GM10266 (cell line): ENCODE results near the gene ARHGAP10.

Experiments used
- DNase-seq: peaks from one replicate; pipeline ENCODE4 v3.0.0; 2012; ENCODE audit errors: extremely low spot score
- TF ChIP-seq, protein P1 (sequence below): IDR thresholded peaks from 2 replicates; pipeline ENCODE4 v1.5.1; 2012; ENCODE audit warnings: mild to moderate bottlenecking, low read depth; ENCODE audit not compliant: control insufficient read depth, insufficient read depth; ENCODE audit errors: missing control alignments

ARHGAP10 gene

DNA sequence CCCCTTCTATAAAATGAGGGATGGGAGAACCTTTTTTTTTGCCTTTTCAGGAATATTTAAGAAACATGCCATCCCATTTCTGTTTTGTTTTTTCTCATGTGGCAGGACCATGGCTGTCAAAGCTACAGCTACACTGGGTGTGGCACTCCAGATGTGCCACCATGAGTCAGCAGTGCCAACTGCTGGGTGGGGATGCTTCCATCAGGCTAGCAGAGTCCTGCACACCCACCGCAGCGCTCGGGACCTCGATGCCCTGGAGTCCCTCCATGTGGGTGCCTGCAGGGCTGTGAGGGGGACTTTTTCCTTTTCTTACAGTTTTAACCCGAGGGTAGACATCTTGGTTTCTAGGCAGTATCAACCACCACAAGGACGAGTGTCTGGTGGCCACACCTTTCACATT is 357.7 kb downstream of the ARHGAP10 start:
- DNase-seq: no peak
- TF ChIP-seq, protein P1, sequence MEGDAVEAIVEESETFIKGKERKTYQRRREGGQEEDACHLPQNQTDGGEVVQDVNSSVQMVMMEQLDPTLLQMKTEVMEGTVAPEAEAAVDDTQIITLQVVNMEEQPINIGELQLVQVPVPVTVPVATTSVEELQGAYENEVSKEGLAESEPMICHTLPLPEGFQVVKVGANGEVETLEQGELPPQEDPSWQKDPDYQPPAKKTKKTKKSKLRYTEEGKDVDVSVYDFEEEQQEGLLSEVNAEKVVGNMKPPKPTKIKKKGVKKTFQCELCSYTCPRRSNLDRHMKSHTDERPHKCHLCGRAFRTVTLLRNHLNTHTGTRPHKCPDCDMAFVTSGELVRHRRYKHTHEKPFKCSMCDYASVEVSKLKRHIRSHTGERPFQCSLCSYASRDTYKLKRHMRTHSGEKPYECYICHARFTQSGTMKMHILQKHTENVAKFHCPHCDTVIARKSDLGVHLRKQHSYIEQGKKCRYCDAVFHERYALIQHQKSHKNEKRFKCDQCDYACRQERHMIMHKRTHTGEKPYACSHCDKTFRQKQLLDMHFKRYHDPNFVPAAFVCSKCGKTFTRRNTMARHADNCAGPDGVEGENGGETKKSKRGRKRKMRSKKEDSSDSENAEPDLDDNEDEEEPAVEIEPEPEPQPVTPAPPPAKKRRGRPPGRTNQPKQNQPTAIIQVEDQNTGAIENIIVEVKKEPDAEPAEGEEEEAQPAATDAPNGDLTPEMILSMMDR: no peak

GRCh38 chr4:148090029-148090428 is 358.1 kb downstream of the ARHGAP10 start:
- TF ChIP-seq, protein P1: no peak

DNA sequence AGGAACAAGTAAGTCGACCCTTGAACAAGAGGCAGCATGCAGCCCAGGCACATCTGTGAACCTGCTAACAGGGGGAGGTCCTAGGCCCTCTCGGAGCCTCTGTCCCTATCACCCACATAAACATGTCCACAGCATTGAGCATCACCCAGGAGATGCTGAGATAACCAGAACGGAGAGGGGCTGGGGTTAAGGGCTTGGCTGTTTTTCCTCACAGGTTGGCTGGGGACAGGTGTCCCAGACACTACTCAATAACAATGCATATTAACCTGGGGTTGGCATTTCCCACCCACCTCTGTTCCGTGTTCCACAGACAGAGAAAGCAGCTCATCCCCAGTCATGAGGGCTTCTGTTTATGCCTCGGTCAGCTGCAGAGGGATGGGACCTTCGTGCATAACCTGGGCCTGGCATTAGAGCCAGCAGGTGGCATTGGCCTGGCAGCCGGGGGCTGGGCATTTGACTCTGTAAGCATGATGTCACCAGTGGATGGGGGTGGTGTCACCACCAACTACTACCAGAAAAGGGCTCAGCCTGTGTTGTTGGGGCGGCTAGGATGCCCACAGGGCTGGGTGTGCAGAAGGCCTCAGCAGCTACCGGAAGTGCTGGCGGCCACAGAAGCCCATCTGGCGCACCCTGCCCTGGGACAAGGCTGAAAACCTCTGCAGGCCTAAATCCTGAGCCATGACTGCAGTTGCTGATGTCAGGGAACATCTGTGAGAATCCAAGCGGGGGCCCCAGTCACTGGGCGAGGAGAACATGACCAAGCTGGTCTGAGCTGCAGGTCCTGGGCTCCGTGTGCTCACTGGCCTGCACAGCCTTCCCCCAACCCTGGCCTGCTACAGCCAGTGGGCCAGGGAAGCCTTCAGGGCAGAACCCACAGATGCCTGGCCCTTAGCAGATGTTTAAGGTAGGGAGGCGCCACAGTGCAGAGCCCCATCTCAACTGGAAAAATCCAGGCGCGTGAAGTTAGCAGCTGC is 358.9 kb downstream of the ARHGAP10 start:
- DNase-seq: no peak
- TF ChIP-seq, protein P1: no peak

More at GRCh38 chr4:148090029-148090428, 358.1 kb downstream of the ARHGAP10 start:
- DNase-seq: no peak

- no peak for DNase-seq
- TF ChIP-seq, protein P1: no peak
Measured at GRCh38 chr4:148091896-148092295, 360.0 kb downstream of the ARHGAP10 start.

DNA sequence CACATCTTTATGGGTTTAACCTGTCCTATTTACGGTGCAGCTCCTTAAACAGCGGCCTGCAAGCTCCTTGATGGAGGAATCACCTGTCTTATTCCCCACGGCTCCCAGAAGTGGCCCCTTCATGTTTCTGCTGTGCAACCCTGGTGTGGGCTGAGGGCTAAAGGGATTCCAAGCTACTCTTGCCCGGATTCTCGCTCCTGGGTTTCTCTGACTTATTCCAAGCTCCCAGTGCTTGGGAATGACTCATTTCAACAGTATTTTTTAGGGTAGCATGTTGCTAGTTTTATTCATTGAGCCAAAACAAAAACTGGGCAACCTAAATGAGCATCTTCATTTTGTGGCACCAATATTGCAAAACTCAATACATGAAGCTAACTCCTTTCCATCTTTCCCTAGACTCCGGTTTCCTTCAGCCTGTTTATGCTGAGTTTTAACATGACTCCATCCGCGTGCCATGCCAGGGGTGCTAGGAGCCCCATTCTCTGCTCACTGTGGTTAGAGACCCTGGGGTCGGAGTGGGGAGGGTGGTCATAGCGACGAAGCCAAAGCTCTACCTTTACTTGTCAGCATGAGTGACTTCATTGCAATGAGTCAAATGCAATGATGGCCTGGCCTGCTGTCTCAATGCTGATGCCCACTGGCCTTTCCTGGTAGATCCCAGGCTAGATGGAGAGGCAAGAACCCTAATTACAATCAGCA is 360.6 kb downstream of the ARHGAP10 start:
- TF ChIP-seq, protein P1: no peak
- no peak for DNase-seq

- TF ChIP-seq, protein P1: no peak
- DNase-seq: no peak
Measured at GRCh38 chr4:148093065-148093464, 361.2 kb downstream of the ARHGAP10 start.

DNA sequence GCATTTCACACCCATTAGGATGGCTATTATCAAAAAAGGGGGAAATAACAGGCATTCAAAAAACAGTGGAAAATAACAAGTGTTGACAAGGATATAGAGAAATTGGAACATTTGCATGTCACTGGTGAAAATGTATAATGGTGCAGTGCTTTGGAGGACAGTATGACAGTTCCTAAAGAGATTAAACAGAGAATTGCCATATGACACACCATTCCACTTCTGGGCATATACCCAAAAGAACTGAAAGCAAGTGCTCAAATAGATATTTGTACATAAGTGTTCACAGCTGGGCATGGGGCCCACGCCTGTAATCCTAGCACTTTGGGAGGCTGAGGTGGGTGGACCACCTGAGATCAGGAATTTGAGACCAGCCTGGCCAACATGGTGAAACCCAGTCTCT is 362.3 kb downstream of the ARHGAP10 start:
- TF ChIP-seq, protein P1: no peak

More for the DNA sequence above, 362.3 kb downstream of the ARHGAP10 start:
- no peak for DNase-seq
